Skeletal muscle satellite cell (primary cell): ENCODE results near the gene GPX8.
A peak's percentile ranks its signal among the peaks of the same experiment; 100 is the strongest.

Source experiments
- H3K27me3 ChIP-seq: 2 replicates; pipeline ENCODE4 v1.7.0; 2013; ENCODE audit warnings: low read length; ENCODE audit not compliant: control insufficient read depth, insufficient read depth
- H3K36me3 ChIP-seq: 2 replicates; pipeline ENCODE4 v1.7.0; 2013; ENCODE audit warnings: mild to moderate bottlenecking, control low read depth, low read length; ENCODE audit not compliant: insufficient read depth
- H3K4me1 ChIP-seq: 2 replicates; pipeline ENCODE4 v1.7.0; 2013; ENCODE audit warnings: low read length; ENCODE audit not compliant: control insufficient read depth, insufficient read depth
- H3K4me2 ChIP-seq: 2 replicates; pipeline ENCODE4 v1.7.0; 2013; ENCODE audit warnings: mild to moderate bottlenecking, low read length
- H3K4me3 ChIP-seq: 2 replicates; pipeline ENCODE4 v1.7.0; 2013; ENCODE audit warnings: low read length
- H3K9ac ChIP-seq: 2 replicates; pipeline ENCODE4 v1.7.0; 2013; ENCODE audit warnings: mild to moderate bottlenecking, low read depth, low read length, moderate library complexity
- H3K9me3 ChIP-seq: replicated peaks from 2 replicates; pipeline ENCODE4 v1.7.0; 2013; ENCODE audit warnings: mild to moderate bottlenecking, control low read depth, low read length

The GPX8 gene

DNA sequence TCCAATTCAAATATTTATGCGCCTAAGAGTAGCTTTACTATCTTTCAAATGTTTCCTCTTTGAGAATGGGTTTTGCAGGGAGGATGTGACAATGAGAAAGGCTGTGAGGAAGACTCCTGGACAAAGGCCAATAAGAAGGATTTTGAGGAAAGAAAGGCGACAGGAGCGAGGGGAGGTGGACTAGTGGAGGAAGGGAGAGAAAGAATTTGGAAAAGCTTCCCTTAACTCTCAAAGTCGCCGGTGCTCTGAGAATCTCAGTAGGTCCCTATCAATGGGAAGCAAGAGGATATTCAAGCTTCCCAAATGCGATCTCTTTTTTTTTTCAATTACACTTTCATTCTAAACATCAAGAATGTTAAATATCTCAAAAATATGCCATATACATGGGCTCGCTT lies 15.8 kb downstream of the GPX8 start:
- H3K27me3 ChIP-seq, result peaks cover 40% of the 10 kb centered on the region
- peaks cover 25% of the 10 kb centered on the region for H3K4me1 ChIP-seq
- H3K4me2 ChIP-seq, result peak overlapping the region; percentile 73
- no peak overlapping the region for H3K9ac ChIP-seq
- no peaks in the 10 kb centered on the region for H3K36me3 ChIP-seq
- H3K9me3 ChIP-seq, result no peaks in the 10 kb centered on the region
- H3K4me3 ChIP-seq, result peak overlapping the region; percentile 54

DNA sequence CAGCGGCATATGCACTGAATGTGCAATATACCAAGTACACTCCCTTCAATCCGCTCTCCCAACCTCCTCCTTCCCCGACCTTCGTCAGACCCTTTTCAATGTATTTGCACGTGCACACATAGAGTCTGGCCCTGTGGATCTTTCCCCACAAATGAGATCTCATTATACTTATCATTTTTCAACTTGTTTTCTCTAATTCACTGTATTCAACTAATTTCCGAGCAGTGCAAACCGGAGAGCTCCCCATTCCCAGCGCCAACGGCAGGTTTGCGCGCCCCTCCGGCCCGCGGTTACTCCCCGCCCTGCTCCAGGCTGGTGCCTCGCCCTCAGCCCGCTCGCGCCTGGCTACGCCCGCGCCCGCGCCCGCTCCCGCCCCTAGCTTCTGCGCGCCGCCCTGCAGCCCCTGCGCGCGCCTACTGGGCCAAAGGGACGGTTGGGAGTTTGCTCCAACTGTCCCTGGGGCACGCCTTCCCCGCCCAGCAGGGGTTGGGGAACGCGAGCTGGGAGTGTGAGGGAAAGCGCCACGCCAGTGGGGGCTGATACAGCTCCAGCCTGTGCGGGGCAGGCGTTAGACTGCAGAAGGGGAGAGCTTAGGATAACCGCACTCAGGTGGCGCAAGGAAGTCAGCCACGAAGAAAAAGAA lies 16.3 kb downstream of the GPX8 start:
- Histone ChIP-seq H3K27me3 (peaks cover 45% of the 10 kb centered on the region), H3K4me2 (peak overlapping the region; percentile 73), H3K9ac (no peak overlapping the region), H3K9me3 (no peaks in the 10 kb centered on the region), H3K4me3 (peak overlapping the region; percentile 54), H3K36me3 (no peaks in the 10 kb centered on the region), H3K4me1 (peaks cover 25% of the 10 kb centered on the region)

DNA sequence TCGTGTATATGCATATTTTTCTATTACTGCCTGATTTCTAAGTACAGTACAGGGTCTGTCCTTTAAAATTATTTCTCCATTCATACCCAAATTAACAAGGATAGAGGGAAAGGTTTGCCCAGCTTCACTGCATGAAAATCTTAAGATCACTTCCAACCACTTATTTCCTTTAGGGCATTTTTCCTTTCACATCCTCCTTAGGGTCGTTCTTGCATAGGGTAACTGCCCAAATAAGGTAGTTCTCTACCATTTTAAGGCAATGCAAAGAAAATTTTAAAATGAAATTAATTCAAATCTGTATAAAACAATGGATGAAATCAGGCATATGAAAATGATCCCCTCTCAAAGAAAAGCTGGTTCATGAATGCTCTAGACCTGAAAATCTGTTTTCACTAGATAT lies 17.1 kb downstream of the GPX8 start:
- H3K9me3 ChIP-seq, result no peaks in the 10 kb centered on the region
- no peak overlapping the region for H3K4me3 ChIP-seq
- no peak overlapping the region for H3K4me2 ChIP-seq
- peaks cover 25% of the 10 kb centered on the region for H3K4me1 ChIP-seq
- no peaks in the 10 kb centered on the region for H3K36me3 ChIP-seq
- H3K27me3 ChIP-seq, result peaks cover 53% of the 10 kb centered on the region
- H3K9ac ChIP-seq, result no peak overlapping the region

DNA sequence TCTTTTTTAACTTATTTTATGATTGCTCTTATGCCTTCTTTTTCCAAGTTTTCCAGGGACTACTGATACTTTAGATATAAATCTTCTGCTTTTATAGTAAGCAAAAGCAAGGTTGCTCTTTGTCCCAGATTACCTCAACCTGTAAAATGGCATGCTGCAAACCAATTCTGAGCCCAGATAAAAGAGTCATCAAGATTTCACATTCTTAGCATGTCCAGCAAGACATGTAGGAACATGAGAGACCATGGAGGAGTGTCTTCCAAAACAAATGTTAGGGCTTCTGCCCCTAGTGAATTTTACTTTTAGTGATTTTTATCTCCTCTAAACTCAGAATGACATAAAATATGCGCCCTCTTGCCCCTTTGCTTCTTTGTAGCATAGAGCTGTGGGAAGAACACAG lies 20.0 kb downstream of the GPX8 start:
- Histone ChIP-seq H3K27me3 (peaks cover 54% of the 10 kb centered on the region), H3K9ac (no peak overlapping the region), H3K4me3 (no peak overlapping the region), H3K9me3 (no peaks in the 10 kb centered on the region), H3K4me2 (no peak overlapping the region), H3K36me3 (no peaks in the 10 kb centered on the region), H3K4me1 (peaks cover 11% of the 10 kb centered on the region)

GRCh38 chr5:55187370-55187769 lies 27.4 kb downstream of the GPX8 start:
- Histone ChIP-seq H3K9ac (no peak overlapping the region), H3K4me2 (no peak overlapping the region), H3K4me1 (no peaks in the 10 kb centered on the region), H3K9me3 (no peaks in the 10 kb centered on the region), H3K36me3 (no peaks in the 10 kb centered on the region), H3K4me3 (no peak overlapping the region), H3K27me3 (peaks cover 54% of the 10 kb centered on the region)

- Histone ChIP-seq H3K9me3 (no peaks in the 10 kb centered on the region), H3K4me3 (no peak overlapping the region), H3K9ac (no peak overlapping the region), H3K4me1 (no peaks in the 10 kb centered on the region), H3K36me3 (no peaks in the 10 kb centered on the region), H3K27me3 (peaks cover 64% of the 10 kb centered on the region), H3K4me2 (no peak overlapping the region)
Observed at GRCh38 chr5:55188656-55189540, 28.9 kb downstream of the GPX8 start.

DNA sequence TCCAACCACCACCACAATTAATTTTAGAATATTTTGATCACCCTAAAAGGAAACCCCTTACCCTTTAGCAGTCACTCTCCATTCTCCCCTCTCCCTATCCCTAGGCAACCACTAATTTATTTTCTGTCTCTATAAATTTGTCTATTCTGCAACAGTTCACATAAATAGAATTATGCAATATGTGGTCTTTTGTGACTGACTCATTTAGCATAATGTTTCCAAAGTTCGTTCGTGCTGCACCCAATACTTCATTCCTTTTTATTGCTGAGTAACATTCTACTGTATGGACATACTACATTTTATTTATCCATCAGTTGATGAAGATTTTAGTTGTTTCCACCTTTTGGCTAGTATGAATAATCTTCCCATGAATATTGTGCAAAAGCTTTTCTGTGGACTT lies 31.2 kb downstream of the GPX8 start:
- no peaks in the 10 kb centered on the region for H3K9me3 ChIP-seq
- no peak overlapping the region for H3K4me3 ChIP-seq
- H3K36me3 ChIP-seq, result no peaks in the 10 kb centered on the region
- H3K27me3 ChIP-seq, result peaks cover 67% of the 10 kb centered on the region
- no peaks in the 10 kb centered on the region for H3K4me1 ChIP-seq
- H3K9ac ChIP-seq, result no peak overlapping the region
- H3K4me2 ChIP-seq, result no peak overlapping the region

DNA sequence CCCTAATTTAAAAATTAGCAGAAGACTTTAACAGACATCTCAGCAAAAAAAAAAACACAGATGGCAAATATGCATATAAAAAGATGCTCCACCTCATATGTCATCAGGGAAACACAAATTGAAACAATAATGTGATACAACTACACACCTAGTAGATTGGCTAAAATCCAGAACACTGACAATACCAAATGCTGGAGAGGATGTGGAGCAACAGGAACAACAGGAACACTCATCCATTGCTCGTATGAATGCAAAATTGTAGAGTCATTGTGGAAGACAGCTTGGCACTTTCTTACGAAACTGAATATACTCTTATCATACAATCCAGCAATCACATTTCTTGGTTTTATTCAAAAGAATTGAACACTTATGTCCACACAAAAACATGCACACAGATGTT lies 45.0 kb downstream of the GPX8 start:
- no peaks in the 10 kb centered on the region for H3K36me3 ChIP-seq
- no peak overlapping the region for H3K4me3 ChIP-seq

GRCh38 chr5:55211184-55211874 lies 51.4 kb downstream of the GPX8 start:
- no peak overlapping the region for H3K4me2 ChIP-seq
- no peak overlapping the region for H3K9ac ChIP-seq
- H3K4me1 ChIP-seq, result no peaks in the 10 kb centered on the region
- H3K4me3 ChIP-seq, result no peak overlapping the region
- H3K36me3 ChIP-seq, result no peaks in the 10 kb centered on the region
- H3K27me3 ChIP-seq, result peaks cover 42% of the 10 kb centered on the region
- no peaks in the 10 kb centered on the region for H3K9me3 ChIP-seq

More for the DNA sequence above, 45.0 kb downstream of the GPX8 start:
- H3K4me1 ChIP-seq, result no peaks in the 10 kb centered on the region
- no peaks in the 10 kb centered on the region for H3K9me3 ChIP-seq
- H3K4me2 ChIP-seq, result no peak overlapping the region
- H3K9ac ChIP-seq, result no peak overlapping the region
- peaks cover 46% of the 10 kb centered on the region for H3K27me3 ChIP-seq
